HUES48 (cell line): ENCODE results near the gene CRB2.
"Not testable (repeated sequence)": the region's sequence is repeated elsewhere in the genome, so short reads cannot be mapped to it uniquely, and the experiment has no call there.

Experiments used
- H3K27ac ChIP-seq: one replicate; pipeline ENCODE4 v1.7.0; 2013; ENCODE audit warnings: low read depth, low read length, inconsistent platforms
- H3K27me3 ChIP-seq: 2 replicates; pipeline ENCODE4 v1.6.1; 2013; ENCODE audit warnings: mild to moderate bottlenecking, low read length; ENCODE audit not compliant: control insufficient read depth, insufficient read depth
- H3K36me3 ChIP-seq: 2 replicates; pipeline ENCODE4 v1.6.1; 2013; ENCODE audit warnings: low read length; ENCODE audit not compliant: control insufficient read depth, insufficient read depth
- H3K4me1 ChIP-seq: 2 replicates; pipeline ENCODE4 v1.6.1; 2013; ENCODE audit warnings: mild to moderate bottlenecking, low read length; ENCODE audit not compliant: control insufficient read depth, insufficient read depth
- H3K4me3 ChIP-seq: 2 replicates; pipeline ENCODE4 v1.5.1; 2013; ENCODE audit warnings: mild to moderate bottlenecking, low read depth, low read length
- H3K9ac ChIP-seq: 2 replicates; pipeline ENCODE4 v1.6.1; 2013; ENCODE audit warnings: mild to moderate bottlenecking, low read depth, low read length, moderate library complexity
- H3K9me3 ChIP-seq: 2 replicates; pipeline ENCODE4 v1.6.1; 2013; ENCODE audit warnings: low read length; ENCODE audit not compliant: control insufficient read depth, insufficient read depth

CRB2 gene

GRCh38 chr9:123331346-123332060, 24.5 kb upstream of the CRB2 start:
- Histone ChIP-seq H3K9ac (no peak overlapping the region), H3K4me1 (peaks cover 15% of the 10 kb centered on the region), H3K4me3 (no peak overlapping the region), H3K36me3 (no peaks in the 10 kb centered on the region), H3K9me3 (no peaks in the 10 kb centered on the region), H3K27me3 (no peaks in the 10 kb centered on the region), H3K27ac (no peak overlapping the region)

GRCh38 chr9:123333058-123333669, 22.8 kb upstream of the CRB2 start:
- not testable (repeated sequence) for H3K4me3 ChIP-seq, H3K9me3 ChIP-seq, H3K27ac ChIP-seq, H3K27me3 ChIP-seq, H3K36me3 ChIP-seq, H3K9ac ChIP-seq
- peaks cover 12% of the 10 kb centered on the region; the same call in 1 of the 2 replicates for H3K4me1 ChIP-seq

- no peaks in the 10 kb centered on the region for H3K9me3 ChIP-seq
Measured at GRCh38 chr9:123334639-123335038, 21.4 kb upstream of the CRB2 start.

GRCh38 chr9:123335193-123335985, 20.6 kb upstream of the CRB2 start:
- Histone ChIP-seq H3K27ac (no peak overlapping the region), H3K9me3 (no peaks in the 10 kb centered on the region), H3K4me1 (peaks cover 25% of the 10 kb centered on the region), H3K9ac (no peak overlapping the region), H3K36me3 (no peaks in the 10 kb centered on the region), H3K27me3 (no peaks in the 10 kb centered on the region), H3K4me3 (no peak overlapping the region)

More at GRCh38 chr9:123334639-123335038, 21.4 kb upstream of the CRB2 start:
- Histone ChIP-seq H3K27ac (no peak overlapping the region), H3K27me3 (no peaks in the 10 kb centered on the region), H3K36me3 (no peaks in the 10 kb centered on the region), H3K9ac (no peak overlapping the region), H3K4me1 (peaks cover 17% of the 10 kb centered on the region), H3K4me3 (no peak overlapping the region)

GRCh38 chr9:123335986-123336329, 20.0 kb upstream of the CRB2 start:
- H3K27ac ChIP-seq = no peak overlapping the region
- H3K9me3 ChIP-seq = no peaks in the 10 kb centered on the region
- no peaks in the 10 kb centered on the region for H3K27me3 ChIP-seq
- no peak overlapping the region for H3K9ac ChIP-seq
- no peak overlapping the region for H3K4me3 ChIP-seq
- H3K36me3 ChIP-seq = no peaks in the 10 kb centered on the region
- peaks cover 25% of the 10 kb centered on the region for H3K4me1 ChIP-seq

- Histone ChIP-seq H3K4me1 (peaks cover 25% of the 10 kb centered on the region), H3K27me3 (no peaks in the 10 kb centered on the region), H3K9ac (no peak overlapping the region), H3K27ac (no peak overlapping the region), H3K4me3 (no peak overlapping the region), H3K9me3 (no peaks in the 10 kb centered on the region), H3K36me3 (no peaks in the 10 kb centered on the region)
Measured at GRCh38 chr9:123336449-123336848, 19.5 kb upstream of the CRB2 start.

- Histone ChIP-seq H3K4me3 (no peak overlapping the region), H3K9ac (no peak overlapping the region), H3K4me1 (peaks cover 25% of the 10 kb centered on the region), H3K36me3 (no peaks in the 10 kb centered on the region), H3K27me3 (no peaks in the 10 kb centered on the region), H3K9me3 (no peaks in the 10 kb centered on the region), H3K27ac (no peak overlapping the region)
Measured at GRCh38 chr9:123336959-123337358, 19.0 kb upstream of the CRB2 start.

GRCh38 chr9:123337971-123338370, 18.0 kb upstream of the CRB2 start:
- Histone ChIP-seq H3K9me3 (no peaks in the 10 kb centered on the region), H3K4me1 (peaks cover 25% of the 10 kb centered on the region), H3K4me3 (no peak overlapping the region), H3K36me3 (no peaks in the 10 kb centered on the region), H3K27ac (no peak overlapping the region), H3K27me3 (no peaks in the 10 kb centered on the region), H3K9ac (no peak overlapping the region)

GRCh38 chr9:123338710-123339665, 17.0 kb upstream of the CRB2 start:
- H3K36me3 ChIP-seq = no peaks in the 10 kb centered on the region
- H3K9ac ChIP-seq = no peak overlapping the region
- H3K27me3 ChIP-seq = no peaks in the 10 kb centered on the region
- H3K4me1 ChIP-seq = peaks cover 25% of the 10 kb centered on the region
- no peak overlapping the region; the same call in 1 of the 2 replicates for H3K4me3 ChIP-seq
- no peak overlapping the region for H3K27ac ChIP-seq
- no peaks in the 10 kb centered on the region for H3K9me3 ChIP-seq

- Histone ChIP-seq H3K9ac (no peak overlapping the region), H3K4me3 (no peak overlapping the region; the same call in 1 of the 2 replicates), H3K9me3 (no peaks in the 10 kb centered on the region), H3K4me1 (peaks cover 25% of the 10 kb centered on the region), H3K27me3 (no peaks in the 10 kb centered on the region), H3K36me3 (no peaks in the 10 kb centered on the region), H3K27ac (no peak overlapping the region)
Measured at GRCh38 chr9:123339666-123340510, 16.1 kb upstream of the CRB2 start.
